Bone marrow (tissue), 2 donors: ENCODE measurements around the gene TNFRSF14.
A peak's percentile ranks its signal among the peaks of the same experiment; 100 is the strongest.
"Not testable (repeated sequence)": the region's sequence is repeated elsewhere in the genome, so short reads cannot be mapped to it uniquely, and the experiment has no call there.

ENCODE experiments used
- DNase-seq, 2 donors: peaks; one replicate each; lab custom pipeline; 2025; lab: John Stamatoyannopoulos, UW

TNFRSF14 gene

DNA sequence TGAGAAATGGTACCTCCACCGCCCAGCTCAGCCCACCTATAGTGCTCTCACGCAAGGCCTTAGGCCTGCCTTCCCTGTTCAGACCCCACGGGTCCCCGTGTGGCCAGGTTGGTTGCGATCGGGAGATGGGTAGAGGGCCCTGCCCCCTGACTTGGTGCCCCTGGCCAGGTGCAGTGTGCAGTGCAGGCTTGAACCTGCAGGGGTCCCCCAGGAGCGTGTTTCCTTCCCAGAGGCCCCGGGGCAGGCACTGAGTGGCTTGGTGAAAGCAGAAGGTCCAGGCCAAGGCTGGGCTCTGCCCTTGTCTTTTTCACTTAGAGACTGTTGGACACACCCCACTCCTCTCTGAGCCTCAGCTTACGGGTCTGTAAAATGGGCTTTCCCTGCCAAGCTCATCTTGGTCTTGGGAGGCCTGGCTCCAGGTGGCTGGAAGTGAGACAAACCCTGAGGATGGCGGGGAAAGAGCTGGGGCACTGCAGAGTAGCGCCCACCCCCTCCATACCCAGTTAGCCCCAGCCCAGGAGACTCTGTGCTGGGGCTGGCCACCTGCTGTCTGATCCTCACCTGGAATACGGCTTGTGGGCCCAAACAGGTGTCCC is 16.8 kb upstream of the TNFRSF14 start:
- no peak for DNase-seq

DNA sequence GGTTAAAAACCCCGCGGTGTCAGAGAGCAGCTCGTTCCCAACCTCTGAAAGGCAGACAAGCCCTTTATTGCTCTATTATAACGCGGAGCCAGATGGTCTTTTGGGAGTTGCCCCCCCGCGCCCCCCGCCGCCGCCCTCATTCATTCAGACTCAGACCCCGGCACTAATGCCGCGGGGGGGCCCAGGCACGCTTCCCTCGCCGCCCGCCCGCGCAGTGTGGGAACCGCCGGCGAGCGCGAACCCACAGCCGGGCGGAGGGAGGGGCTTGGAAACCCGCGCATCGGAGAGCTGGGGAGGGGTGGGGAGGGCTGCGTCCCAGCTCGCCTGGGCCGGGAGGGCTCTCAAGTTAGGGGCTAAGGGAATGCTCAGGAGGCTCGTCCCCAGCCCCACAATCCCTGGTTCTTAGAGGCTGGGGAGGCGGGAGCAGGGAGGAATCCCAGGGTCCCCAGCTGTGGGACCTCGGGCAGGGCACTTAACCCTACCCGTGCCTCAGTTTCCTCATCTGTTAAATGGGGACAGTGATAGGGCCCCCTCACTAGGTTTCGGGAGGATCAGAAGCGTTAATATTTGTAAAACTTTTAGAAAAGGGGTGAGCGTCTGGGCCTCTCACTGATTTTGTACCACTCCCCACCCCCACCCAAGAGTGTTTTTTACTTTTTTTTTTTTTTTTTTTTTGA is 15.2 kb upstream of the TNFRSF14 start:
- no peak for DNase-seq

DNA sequence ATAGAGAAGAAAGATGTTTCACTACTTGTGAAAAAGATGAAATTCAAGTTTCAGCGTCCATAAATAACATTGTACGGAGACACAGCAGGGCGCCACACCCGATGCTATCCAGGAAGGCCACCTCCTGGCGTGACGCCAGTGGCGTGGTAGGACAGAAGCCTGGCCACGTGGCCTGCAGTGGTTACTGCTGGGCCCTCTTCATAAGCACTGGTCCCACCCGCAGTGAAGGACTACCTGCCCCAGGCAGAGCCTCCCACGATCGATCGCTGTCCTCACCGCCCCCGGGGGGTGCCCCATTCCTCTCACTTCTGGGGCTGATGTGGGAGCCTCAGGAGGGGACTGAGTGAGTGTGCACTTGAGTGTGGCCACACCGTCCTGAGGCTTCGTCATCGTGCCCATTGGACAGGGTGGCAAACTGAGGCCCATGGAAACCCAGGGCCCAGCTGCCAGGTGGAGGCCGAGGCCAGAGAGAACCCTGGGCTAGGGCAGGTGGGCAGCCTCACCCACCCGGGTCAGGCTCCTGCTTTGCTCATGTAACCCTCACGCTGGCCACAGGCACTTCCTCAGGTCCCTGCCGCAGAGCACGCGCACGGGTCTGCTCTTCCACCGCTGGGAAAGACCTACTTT is 14.4 kb upstream of the TNFRSF14 start:
- no peak for DNase-seq

DNA sequence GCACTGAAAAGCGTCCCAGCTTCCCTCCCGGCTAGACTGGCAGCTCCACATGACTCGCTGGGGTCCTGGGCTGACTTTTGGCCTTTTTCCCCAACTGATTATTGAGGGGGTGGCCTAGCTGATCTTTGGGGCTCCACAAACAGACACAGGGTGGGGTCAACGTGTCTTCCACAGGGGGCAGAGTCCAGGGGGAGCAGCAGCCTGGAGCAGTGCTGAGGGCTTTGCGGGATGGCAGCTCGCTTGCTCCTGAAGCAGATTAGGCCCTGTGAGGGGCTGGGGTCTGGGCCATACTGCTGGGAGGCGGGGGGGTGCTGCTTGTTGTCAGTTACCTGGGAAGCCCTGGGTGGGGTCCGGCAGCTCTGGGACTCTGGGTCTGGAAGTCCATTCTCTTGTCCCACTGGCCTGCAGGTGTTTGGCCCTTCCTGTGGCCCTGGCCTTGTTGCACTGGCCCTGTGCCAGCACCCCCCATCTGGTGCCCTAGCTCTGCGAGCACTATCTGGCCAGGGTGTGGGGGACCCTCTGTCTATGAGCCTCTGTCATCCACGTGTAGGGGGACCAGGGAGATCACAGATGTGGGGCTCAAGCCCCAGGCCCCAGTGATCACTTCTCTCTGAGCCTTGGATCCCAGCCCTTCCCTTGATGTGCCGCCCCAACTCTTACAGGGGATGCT is 13.8 kb upstream of the TNFRSF14 start:
- DNase-seq: no peak

DNA sequence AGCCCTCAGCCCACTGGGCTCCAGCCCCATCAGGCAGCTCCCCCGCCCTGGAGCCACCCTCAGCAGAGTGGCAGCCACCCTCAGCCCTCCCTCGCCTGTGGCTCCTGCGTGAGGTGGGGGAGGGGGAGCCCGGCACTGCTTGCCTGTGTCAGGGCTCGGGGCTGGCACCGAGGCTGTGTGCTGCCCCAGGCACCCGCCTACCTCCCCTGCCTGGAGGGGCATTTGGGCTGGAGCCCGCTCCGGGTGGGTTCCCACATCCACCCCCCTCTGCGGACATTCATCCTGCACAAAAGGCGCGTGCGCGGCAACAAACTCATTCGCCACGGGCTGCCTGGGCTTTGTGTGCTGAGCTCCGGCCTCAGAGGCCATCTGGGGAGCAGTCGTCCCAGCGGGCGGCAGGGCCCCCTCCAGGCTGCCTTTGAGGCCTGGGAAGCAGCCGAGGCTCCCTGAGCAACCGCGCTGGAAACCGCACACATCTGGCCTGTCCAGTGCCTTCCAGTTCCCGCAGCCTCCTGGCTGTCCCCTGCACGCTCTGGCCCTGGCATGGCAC is 12.6 kb upstream of the TNFRSF14 start:
- no peak for DNase-seq

DNA sequence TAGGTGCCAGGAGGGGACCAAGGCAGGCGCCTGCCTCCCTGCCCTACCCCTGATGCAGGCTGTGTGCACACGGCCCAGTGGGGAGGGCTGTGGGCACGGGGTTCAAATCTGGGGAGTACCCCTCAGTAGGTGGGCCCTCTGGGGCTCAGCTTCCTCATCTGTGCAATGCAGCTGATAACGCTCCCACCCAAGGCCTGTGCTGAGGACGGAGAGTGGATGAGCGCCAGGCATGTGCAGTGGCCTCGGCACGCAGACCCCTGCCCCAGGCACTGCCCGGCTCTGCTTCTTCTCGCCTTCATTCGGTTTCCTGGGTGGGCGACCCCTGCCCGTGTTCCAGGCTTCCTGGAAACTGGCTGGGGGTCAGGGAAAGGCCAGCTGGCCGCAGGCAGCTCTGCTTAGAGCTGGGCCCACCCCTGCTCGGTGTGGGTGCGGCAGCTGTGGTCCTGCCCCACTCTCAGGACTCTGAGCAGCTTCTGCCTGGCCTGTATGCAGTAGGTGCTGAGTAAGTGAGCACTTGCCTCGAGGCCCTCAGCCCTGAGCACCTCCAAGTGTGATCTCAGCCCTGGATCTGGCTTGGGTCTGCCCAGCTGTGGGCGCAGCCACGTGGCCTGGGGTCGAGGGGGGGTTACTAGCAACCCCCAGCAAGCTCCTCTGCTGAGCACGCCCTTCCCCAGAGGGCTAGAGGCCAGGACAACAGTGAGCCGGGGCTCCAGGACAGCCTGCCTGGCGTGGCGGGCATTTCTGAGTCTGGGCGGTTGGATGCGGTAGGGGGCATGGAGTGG is 11.9 kb upstream of the TNFRSF14 start:
- DNase-seq: no peak

DNA sequence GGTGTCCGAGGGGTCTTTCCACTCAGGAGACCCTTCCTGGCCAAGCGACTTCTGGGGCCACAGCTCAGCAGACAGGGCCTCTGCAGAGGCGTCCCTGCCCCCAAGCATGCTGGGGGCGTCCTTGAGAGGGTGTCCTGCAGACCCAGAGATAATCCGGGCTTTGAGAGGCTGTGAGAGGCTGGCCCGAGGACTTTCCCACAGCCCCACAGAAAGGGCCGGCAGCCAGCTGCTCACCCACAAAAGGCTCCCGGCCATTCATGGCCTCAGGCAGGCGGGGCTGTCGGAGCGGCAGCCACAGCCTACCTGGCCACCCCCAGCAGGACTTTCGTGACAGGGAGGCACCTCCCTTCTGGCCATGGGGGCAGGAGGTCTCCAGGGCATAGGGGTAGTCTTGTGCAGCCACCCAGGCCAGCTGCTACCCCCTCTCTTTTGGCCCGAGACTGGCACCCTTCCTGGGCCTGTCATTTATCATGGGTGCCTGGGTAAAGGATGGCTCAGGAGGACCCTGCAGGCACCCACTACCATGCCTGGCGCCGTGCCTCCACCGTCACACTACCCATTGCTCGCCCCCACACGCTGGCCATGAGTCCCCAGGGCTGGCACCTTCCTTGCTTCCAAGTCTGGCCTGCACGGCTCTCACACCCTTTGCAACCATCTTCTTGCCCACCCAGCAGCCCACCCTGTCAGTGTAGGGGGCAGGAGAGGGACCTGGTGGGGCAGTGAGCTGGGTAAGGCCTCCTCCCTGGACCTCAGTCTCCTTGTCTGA is 11.1 kb upstream of the TNFRSF14 start:
- no peak for DNase-seq

DNA sequence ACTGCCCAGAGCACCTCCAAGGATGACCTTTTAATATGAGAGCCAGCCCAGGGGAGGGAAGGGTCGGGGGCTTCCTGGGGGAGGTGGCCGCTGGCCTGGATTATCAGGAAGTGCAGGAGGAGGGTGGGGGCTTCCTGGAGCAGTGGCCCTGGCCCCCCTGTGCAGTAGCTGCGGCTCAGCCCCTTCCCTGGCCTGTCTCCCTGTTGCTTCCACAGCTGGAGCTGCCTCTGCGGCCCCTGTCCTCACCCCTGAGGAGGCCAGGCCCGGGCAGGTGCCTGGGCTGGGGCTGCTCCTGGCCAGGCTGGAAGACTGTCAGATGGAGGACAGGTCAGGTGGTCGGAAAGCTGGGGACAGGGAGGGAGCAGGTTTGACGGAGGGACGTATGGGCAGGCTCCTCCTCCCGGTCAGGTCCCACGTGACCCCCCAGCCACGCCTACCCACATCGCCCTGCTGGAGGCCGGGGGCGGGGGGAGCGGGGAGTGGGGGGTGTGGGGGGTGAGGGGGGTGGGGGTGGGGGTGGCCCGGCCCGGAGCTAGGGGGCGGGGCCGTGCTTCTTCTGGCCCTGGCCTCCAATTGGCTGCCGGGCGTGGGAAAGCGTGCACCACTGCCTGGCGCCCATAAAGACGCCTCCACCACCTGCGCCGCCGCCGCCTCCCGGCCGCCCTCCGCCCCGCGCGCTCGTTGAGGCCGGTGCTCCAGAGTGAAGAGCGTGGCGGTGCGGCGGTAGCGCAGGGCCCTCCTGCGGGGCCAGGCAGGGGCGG is 10.2 kb upstream of the TNFRSF14 start:
- DNase-seq: peak; percentile 55 to 70

DNA sequence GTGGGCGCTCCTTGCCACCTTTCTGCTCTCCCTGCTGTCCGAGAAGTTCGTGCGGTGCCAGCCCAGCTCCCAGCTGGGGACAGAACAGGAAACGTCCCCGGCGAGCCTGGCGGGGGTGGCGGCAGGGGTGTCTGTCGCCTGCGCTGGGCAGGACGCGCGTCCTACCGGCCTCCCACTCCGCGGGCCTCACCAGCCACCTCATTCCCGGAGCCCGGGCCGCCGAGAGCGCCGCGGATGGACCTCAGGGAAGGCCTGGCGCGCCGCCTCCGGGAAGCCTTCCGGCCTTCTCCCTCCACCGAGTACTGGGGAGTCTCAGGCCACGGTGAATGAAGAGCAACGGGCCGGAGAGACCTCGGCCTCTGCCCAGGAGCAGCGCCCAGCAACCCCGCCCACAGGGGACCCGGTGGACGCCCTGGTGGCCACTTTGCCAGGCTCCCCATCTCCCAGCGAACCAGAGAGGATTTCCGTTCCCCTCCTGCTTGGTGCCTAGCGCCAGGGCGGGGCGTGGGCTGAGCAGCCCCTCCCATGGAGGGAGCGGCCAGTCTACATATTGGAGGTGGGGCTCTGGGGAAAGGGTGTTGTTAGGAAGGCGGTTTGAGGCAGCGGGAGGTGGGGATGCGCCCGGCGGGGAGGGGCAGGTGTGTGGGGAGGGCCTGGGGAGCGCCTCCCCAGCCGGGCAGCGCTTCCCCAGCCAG is 9.5 kb upstream of the TNFRSF14 start:
- peak; percentile 37 to 70 for DNase-seq

DNA sequence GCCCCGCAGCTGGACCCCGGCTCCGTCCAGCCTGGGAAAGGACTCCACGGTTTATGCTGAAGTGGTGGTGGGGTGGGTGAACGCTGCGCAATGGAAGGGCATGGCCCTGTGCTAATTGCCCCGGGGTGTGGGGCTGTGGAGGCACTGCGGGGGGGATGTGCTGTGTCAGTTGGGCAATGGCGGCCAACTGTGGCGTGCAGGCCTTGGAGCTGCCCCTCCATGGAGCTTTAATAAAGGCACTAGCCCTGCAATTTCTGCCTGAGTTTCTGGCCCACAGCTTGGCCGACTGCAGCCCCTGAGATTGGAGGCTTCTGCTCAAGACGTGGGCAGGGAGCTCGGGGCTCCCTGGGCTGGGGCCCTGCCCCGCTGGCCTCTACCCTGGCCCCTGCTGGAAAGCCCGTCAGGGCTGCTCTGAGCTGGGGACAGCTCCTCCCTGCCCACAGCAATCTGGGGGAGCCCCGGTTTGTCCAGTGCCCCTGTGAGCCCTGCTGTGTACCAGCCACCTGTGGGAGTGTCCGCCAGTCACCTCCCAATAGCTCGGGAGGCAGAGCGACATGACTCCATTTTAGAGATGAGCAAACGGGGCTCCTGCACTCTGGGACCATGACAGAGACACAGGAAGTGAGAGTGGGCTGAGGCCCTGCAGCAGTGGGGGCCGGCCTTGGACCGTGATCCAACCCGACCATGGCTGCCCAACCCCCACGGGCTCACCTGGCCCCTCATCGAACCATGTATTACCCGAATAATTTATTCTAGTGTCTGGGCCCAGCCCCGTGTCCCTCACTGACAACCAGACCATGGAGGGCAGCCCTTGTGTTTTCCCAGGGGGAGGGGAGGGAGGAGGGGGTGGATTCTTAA is 8.7 kb upstream of the TNFRSF14 start:
- DNase-seq: no peak

DNA sequence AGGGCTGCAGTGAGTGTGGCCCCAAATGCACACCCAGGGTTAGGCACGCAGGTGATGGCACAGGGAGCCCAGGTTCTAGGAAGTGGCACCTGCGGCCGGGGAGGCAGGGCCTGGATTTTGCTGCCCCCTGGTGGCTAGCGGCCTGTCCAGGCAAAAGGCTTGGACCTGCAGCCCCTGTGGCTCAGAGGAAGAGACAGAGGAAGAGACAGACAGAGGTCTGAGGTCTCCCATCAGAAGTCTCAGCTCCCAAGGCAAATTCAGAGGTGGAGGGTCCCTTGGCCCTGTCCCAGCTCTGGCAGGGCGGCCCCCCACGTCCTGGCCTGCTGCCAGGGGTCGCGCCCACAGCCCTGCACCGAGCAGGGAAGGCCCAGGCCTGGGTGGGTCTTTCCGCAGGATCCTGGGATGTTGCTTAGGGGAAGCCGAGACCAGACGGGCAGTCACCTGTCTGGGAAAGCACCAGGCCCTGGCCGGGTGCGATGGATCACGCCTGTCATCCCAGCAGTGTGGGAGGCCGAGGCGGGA is 8.0 kb upstream of the TNFRSF14 start:
- DNase-seq: peak; percentile 29 to 63

DNA sequence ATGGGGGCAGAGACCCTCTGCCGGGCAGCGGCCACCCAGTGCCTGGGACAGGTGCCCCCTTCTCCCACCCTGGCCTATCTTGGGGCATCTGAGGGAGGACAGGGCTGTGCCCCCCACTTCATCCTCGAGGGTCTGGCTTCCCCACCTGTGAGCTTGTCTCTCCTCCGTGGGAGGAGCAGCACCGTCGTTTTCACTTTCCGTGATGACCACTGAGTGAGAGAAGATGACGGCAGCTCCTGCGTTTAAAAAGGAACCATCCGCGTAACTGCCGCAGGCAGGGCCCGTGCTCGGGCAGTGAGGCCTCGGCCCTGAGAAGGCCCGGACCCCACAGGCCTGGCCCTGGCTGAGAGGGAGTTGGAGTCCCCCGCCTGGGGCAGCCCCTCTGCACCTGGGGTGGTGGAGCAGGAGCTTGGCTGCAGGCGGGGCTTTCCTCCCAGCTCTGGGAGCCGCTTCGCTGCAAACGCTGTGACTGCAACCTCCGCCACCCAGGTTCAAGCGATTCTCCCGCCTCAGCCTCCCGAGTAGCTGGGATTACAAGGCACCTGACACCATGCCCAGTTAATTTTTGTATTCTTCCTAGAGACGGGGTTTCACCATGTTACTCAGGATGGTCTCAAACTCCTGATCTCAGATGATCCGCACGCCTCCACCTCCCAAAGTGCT is 6.7 kb upstream of the TNFRSF14 start:
- DNase-seq: not testable (repeated sequence)

DNA sequence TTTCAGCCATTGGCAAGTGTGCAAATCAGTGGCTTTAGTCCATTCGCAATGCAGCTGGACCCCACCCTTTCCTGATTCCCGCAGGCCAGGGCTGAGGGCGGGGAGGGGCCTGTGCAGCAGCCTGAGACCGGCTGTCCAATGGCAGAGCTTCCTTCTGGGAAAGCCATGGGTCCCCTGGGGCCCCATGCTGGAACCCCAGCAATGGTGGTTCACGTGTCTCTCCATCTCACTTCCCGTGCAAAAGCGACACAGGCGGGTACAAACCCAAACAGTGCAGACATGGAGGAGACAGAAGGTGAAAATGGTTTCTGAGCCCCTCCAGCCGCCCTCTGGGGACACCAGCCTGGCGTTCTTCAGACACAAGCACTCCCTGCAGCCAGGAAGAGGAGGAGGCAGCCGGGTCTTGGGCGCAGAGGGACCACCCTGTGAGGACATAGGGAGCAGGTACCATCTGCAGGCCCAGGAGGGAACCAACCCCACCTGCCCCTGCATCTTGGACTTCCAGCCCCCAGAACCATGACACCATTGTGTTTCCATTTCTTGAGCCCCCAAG is 5.8 kb upstream of the TNFRSF14 start:
- not testable (repeated sequence) for DNase-seq

DNA sequence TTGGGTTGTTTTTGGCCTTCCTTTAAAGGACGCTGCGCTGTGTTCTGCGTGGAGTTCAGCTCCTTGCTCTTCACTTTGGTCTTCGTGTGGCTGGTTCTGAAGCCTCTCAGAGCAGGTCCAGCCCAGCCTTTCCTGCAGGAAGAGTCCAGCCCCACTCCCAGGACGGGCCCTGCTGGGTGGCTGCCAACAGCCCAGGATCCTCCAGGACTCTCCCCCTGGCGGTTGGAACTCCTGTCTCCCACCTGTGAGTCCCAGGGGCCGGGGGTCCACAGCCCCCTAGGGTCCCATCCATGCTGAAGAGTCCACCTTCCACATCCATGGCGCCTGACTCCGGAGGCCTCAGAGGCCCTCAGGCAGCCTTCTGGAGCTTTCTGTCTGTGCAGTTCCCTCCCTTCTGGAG is 4.6 kb upstream of the TNFRSF14 start:
- DNase-seq: not testable (repeated sequence)

DNA sequence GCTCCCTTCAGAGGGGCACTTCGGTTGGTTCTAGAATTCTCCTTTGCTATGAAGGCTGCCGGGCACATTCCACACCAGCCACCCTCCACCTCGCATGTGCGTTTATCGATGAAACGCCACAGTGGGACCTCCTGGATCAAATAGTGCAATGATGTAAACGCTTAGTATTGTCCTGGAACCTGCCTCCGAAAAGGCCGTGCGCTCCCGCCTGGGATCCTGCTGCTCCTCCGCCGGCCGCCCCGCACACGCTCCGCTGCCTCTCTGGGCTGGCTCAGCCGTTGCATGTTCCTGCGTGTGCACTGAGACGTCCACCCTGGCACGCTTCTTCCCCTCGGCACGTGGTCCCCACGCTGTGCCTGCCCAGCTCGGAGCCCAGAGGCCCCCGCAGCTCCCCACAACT is 4.0 kb upstream of the TNFRSF14 start:
- DNase-seq: no peak

DNA sequence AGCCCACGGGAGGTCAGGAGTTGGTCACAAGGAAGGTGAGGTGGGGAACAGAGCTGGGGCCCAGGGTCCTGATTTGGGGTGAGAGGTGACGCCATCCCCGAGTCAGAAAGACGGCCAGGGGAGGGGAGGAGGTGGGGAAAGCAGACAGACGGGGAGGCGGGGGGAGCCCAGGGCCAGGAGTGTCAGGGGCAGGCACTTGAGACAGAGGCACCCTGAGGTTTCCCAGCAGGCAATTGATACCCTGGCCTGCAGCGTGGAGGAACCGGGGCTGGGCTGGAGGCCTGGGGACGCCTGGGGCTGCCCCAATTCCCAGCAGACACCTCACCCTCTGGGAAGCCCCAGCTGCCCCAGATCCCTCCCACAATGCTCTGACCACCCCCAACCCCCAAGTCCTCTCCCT is 3.1 kb upstream of the TNFRSF14 start:
- DNase-seq: not testable (repeated sequence)

DNA sequence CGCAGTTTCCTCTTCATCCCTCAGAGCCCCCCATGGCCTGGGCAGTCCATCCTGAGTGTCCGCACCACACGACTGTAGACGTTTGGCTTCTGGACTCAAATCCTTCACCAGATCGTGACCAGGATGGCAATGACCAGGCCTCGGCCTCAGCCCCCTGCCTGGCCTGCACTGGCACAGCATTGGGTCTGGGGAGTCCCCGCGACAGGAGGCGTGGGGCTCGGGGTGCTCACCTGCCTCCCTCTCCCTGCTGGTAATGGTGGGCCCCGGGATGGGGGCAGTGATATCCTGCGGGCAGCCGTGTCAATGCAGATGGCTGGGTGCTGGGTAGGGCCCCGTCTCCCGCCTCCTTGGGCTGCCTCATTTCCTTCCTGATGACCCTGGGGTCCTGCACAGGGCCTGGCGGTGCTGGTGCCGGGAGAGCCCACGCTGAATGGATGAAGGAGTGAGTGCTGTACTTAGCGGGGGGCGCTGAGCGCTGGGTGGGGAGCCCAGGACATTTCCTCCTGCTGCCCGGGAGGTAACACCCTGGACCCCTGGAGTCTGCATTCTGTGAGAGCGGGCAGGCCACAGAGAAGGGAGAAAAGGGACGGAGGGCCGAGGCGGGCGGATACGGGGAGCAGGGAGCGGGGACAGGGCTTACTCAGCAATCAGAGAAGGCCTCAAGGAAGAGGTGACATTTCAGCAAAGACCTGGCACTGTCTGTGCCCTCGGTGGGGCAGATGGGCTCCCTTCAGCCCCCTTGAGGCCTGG is 2.1 kb upstream of the TNFRSF14 start:
- no peak for DNase-seq
